ENCODE measurements around the gene CDH1.

CDH1 gene

DNA sequence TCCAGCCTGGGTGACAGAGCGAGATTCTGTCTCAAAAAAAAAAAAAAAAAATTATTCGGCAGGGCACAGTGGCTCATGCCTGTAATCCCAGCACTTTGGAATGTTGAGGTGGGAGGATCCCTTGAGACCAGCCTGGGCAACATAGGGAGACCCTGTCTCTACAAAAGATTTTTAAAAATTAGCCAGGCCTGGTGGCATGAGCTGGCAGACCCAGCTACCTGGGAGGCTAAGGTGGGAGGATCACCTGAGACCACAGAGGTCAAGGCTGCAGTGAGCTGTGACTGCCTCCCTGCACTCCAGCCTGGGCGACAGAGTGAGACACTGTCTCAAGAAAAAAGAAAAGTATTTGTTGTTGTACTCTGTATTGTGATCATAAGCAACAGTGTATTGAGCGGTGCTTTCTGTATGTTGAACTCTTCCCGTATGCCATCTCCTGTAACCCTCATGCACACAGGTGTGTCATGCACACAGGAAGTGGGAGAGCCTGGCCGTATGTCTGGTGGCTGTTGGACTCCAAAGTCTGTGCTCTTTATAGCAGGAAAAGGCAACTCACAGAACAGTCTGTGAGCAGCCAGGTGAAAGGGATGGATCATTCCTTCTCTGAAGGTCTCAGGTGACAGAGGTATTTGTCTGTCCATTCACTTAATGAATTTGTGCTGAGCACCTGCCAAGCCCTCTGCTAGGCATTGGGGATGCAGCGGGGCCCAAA lies 17.1 kb downstream of the CDH1 start:
- no peak for DNase-seq
- in situ Hi-C loops (cut with MboI; ENCODE audit: low pct_unique_long_range_greater_than_20kb, low sequenced_read_pairs), result no loop called here

DNA sequence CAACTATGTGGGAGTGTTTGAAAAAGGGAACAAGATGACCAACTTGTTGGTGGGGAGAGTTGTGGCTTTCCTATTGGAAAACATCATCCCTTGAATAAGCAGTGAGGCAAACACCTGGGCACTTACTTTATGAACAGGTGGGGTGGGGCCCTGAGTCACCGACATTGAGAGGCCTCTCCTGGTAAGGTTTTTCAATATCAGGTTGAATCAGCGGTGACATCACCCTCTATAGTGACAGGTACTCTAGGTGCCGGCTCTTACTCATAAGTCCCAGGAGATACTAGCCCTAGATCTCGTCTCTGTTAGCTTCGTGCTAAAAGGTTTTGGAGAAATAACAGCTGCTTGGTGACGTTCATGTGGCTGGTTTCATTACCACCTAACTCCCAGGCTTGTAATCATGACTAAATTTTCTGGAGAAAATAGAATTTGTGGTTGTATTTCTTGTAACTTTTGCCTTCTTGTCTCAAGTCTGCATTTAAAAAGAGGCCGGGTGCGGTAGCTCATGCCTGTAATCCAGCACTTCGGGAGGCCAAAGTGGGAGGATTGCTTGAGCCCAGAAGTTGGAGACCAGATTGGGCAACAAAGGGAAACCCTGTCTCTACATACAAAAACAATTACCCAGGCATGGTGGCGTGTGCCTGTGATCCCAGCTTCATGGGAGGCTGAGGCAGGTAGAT lies 19.3 kb downstream of the CDH1 start:
- no peak for DNase-seq
- in situ Hi-C loops (cut with MboI; ENCODE audit: low pct_unique_long_range_greater_than_20kb, low sequenced_read_pairs), result no loop called here

DNA sequence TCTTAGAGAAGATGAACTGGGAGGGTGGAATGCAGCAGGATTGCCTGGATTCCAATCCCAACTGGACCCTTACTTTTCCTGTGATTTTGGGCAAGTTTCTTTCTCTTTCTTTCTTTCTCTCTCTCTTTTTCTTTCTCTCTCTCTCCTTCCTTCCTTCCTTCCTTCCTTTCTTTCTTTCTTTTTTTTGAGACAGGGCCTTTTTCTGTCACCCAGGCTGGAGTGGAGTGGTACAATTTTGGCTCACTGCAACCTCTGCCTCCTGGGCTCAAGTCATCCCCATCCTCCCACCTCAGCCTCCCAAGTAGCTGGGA lies 20.5 kb downstream of the CDH1 start:
- DNase-seq, result no peak
- in situ Hi-C loops (cut with MboI; ENCODE audit: low pct_unique_long_range_greater_than_20kb, low sequenced_read_pairs), result no loop called here

DNA sequence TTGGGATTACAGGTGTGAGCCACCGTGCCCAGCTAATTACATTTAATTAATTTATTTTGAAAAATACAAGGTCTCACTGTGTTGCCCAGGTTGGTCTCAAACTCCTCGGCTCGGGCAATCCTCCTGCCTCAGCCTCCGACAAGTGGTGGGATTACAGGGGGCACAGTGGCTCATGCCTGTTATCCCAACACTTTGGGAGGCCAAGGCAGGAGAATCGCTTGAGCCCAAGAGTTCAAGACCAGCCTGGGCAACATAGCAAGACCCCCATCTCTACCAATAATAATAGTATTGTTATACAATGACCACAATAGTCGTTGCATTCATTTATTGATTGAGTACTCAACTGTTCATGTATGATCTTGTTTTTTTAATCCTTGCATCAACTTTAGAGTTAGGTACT lies 22.0 kb downstream of the CDH1 start:
- no peak for DNase-seq
- in situ Hi-C loops (cut with MboI; ENCODE audit: low pct_unique_long_range_greater_than_20kb, low sequenced_read_pairs), result no loop called here

DNA sequence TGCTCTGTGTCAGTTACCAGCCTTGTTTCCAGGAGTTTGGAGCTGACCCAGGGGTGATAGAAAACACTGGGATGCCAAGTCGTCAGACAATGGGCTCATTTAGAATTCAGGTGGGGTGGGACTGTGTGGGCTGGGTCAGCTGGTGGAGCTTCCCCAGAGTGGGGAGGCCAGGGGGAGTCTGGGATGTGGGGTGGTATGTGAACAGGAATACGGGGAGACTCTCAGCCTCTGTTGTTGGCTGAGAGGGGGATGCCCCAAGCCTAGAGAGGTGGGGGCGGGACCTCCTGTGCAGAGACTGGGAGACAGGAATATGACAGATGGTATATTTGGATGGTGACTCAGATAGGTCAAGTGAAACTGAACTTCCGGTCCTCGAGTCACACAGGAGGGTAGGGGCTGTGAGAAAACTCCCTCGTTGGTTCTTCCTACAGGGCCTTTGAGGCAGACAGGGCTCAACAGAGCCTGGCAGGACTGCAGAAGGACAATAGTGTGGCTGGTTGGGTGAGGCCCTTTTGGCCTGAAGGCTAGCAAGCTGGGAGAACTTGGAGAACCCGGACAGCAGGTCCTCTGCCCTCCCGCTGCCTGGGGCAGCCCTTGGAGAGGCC lies 23.7 kb downstream of the CDH1 start:
- in situ Hi-C loops (cut with MboI; ENCODE audit: low pct_unique_long_range_greater_than_20kb, low sequenced_read_pairs), result no loop called here
- DNase-seq, result no peak

DNA sequence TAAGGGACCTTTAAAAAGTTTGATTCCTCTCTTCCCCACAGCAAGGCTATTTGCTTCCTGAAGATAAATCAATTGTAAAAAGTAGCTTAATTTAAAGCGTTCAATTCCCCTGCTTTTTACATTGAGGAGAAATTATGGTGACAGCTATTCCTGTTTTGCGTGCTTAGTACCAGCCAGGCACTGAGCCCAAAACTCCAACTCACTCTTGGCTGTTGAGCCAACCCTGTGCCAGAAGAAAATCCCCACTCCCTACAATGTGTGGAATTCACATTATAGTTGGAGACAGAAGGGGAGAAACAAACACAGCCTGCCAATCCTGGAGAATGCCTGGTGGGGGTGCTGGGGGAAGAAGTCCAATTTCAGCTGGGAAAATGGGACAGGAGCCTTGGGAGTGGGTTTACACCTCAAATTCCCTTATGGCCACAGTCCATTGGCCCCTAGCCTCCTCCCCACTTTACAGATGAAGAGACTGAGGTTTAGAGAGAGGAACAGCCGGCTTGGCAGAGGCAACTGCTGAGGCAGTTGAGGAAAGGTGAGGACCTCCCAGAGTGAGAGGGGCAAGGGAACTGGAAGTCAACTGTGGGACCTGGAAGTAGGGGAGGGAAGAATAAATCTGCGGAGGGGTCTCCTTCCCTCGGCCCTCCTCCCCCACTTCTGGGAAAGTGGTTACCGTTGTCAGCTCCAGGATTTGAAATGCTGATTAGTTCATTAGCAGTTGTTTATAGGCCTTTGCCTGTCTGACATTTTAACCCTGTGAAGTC lies 26.1 kb downstream of the CDH1 start:
- in situ Hi-C loops (cut with MboI; ENCODE audit: low pct_unique_long_range_greater_than_20kb, low sequenced_read_pairs), result no loop called here
- DNase-seq, result no peak

DNA sequence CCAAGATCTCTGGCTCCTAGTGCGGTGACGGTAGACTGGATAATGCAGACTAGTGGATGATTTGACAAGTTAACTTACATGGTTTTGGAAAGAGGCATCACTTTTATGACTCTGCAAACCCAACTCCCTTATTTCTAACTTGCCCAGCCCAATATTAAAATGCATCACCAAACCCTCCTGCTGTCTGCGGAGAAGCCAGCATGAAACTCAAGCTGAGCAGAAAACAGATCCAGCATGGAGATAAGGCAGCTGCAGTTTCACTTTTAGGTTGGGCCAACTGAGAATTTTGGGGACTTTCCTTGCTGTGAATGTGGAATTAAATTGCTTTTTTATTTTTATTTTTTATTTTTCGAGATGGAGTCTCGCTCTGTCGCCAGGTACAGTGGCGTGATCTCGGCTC lies 27.8 kb downstream of the CDH1 start:
- in situ Hi-C loops (cut with MboI; ENCODE audit: low pct_unique_long_range_greater_than_20kb, low sequenced_read_pairs), result no loop called here
- no peak for DNase-seq

DNA sequence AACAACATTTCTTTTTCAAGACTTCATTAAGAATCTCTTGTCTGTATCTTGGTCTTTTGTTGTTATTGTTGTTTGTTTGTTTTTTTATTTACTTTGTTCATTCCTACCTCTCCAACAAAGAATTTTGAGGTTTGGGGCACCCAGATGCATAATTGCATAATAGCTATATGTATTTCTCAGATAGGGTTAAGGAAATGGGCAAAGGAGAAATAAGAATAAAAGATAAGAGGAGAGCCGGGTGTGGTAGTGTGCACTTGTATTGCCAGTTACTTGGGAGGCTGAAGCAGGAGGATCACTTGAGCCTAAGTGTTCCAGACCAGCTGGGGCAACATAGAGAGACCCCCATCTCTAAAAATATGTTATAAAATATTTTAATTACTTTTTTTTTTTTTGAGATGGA lies 30.5 kb downstream of the CDH1 start:
- in situ Hi-C loops (cut with MboI; ENCODE audit: low pct_unique_long_range_greater_than_20kb, low sequenced_read_pairs), result no loop called here
- DNase-seq, result no peak

DNA sequence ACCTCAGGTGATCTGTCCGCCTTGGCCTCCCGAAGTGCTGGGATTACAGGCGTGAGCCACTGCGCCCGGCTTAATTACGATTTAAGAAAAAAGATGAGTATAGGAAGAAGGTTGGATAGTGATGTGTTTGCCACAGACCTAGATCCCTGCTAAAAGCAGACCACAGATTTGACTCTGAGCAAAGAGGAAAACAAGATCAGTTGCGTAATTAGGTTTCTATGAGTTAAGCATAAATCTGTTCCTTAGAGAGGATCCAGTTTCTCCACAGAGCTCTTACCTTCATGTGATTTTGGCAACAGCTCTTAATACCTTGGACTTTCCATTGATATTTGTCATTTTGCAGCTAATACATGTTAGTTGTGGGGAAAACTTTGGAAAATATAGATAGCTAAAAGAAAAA lies 31.1 kb downstream of the CDH1 start:
- DNase-seq, result no peak
- in situ Hi-C loops (cut with MboI; ENCODE audit: low pct_unique_long_range_greater_than_20kb, low sequenced_read_pairs), result no loop called here

DNA sequence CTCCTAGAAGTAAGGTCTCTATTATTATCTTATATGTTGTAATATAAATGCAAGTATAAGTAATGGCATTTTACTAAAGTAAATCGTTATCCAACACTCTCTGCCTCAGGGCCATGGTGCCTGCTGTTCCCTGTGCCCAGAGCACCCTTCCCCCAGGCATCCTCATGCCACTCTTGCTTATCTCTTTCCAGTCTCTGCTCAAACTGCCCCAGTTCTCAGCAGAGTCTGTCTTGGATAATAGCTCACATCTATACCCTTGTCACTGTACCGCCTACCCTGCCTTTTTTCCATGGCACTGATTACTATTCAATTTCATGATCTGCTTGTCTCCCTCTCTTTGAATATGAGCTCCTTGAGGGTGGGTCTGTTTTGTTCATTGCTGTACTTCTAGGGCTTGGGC lies 31.7 kb downstream of the CDH1 start:
- DNase-seq, result no peak
- in situ Hi-C loops (cut with MboI; ENCODE audit: low pct_unique_long_range_greater_than_20kb, low sequenced_read_pairs), result no loop called here

DNA sequence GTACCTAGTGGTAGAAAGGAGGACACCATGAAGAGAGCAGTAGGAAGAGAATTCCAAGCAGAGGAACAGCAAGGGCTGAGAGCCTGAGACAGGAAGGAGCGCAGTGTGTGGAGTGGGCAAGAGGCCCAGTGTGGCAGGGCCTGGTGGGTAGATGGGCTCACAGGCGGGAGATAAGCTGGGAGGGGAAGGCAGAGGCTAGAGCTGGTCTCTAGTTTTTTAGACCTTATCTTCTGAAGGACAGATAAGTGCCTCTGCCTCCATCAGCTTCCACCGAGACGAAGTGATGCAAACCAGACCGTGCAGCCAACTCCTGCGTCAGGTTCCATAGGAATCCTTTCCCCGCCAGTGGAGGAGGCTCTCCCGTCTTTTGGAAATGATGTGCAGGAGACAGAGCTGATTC lies 33.6 kb downstream of the CDH1 start:
- no peak for DNase-seq
- in situ Hi-C loops (cut with MboI; ENCODE audit: low pct_unique_long_range_greater_than_20kb, low sequenced_read_pairs), result no loop called here

DNA sequence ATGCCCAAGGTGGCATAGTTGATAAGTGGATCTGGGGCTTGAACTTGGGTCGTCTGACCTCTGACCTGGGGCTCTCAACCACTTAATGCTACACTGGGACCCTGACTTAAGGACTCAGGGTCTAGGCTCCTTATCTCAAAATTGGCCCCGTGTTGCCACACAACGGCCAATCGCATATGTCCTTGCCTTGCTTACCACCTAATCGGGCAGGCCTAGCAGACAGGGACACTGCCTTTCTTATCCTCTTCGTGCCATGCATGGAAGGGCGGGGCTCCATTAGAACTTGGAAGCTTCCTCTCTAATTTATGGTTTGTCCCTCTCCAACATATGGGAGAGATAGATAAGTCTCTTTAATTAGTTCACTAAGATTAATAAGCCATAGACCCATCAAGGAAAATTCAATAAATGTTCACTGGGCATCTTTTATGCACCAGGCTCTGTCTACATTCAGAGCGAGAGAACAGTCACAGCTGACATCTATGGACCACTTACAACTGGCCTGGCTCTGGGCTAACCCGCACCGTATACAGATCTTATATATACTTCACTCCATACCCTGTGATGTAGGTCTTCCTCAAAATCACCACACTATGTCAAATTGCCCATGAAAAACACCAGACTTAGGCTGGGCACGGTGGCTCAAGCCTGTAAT lies 35.1 kb downstream of the CDH1 start:
- no peak for DNase-seq
- in situ Hi-C loops (cut with MboI; ENCODE audit: low pct_unique_long_range_greater_than_20kb, low sequenced_read_pairs), result no loop called here

DNA sequence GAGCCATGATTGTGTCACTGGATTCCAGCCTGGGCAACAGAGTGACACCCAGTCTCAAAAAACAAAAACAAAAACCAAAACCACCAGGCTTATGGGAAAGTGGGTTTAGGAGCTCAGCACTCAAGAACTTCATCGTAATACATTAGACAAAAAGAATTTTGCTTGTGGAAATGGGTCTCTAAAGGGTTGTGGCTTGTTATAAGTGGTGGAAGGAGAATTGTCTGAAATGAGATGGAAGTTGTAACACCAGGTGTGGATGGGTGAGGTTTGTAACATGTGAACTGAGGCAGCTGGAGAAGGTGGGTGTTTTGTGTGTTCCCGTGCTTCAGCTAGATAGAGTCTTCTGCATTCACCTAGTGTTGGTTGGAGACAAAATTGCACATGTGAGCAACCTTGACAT lies 35.8 kb downstream of the CDH1 start:
- no peak for DNase-seq
- in situ Hi-C loops (cut with MboI; ENCODE audit: low pct_unique_long_range_greater_than_20kb, low sequenced_read_pairs), result no loop called here

DNA sequence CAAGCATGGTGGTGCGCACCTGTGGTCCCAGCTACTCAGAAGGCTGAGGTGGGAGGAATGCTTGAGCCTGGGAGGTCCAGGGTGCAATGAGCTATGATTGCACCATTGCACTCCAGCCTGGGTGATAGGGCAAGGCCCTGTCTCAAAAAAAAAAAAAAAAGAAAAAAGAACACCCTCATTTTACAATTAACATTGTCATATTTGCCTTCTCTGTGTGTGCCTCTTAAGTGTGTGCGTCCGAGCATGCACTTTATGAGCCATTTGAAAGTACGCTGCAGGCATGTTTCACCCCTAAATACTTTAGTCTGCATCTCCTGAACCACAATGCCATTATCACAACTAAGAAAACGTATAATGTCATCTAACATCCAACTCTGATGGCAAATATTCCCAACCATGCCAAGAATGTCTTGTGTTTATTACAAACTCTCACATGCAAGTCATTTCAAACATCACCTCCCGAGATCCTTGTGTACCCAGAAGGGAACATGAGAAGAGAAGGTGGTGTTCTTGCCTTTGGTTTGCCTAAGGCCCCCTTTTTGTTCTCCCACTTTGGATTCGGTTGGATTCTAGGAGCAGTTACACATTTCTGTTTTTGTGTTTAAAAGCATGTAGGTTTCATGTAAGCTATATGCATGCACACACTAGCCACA lies 38.0 kb downstream of the CDH1 start:
- no peak for DNase-seq
- in situ Hi-C loops (cut with MboI; ENCODE audit: low pct_unique_long_range_greater_than_20kb, low sequenced_read_pairs), result no loop called here

DNA sequence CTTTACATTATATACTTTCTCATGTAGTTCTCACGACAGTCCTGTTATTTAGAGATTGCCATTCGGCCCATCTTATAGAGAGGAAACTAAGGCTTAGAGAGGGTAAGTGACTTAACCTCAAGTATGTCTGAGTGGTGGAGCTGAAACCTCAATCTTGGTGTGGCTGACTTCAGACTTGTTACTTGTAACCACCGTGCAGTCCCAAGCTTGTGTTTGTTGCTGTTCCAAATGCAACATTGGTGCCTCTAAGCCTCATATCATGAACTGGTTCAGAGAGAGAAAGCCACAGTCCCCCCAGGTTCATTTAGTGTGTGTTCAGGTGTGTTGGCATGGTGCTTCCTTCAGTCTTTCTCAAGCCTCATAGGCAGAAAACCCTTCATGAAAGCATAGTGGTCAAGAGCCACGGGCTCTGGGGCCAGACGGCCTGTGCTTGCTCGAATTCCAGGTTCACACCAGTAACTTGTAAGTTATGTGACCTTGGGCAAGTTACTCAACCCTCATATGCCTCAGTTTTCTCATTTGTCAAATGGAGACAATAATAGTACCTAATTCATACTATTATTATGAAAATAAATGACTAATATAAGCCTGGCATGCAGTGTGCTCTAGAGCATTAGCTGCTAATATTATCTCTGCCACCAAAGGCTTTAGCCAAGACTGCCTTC lies 39.9 kb downstream of the CDH1 start:
- no peak for DNase-seq
- in situ Hi-C loops (cut with MboI; ENCODE audit: low pct_unique_long_range_greater_than_20kb, low sequenced_read_pairs), result no loop called here

DNA sequence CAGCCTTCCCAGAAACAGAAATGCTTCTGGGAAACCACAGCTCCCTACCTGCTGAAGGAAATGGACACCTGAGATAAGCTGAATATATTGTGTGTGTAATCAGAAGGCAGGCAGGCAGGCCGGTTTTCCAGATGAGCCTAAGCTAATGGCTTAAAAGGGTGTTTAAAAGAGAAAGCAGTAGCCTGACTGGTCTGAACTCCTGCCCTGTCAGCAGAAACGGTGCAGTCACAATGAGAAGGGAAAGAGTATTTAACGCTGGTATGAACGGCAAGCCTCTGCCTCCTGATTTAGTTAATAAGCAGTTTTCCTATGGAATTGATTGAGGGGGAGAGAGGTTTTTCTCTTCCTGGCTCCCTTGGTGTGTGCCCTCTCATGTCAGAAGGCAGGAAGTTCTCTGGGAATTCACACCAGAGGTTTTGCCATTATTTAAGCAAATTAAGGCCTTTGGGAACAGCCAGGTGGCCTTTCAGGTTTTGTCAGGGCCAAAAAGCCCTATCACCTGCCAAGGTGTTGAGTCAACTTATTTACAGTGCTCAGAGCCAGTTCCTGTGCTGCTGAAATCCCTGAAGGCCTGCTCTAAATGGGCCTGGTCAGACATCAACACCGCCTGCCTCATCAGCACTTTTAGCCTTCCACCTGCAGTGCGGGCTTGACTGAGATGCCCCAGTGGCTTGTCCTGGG lies 41.6 kb downstream of the CDH1 start:
- in situ Hi-C loops (cut with MboI; ENCODE audit: low pct_unique_long_range_greater_than_20kb, low sequenced_read_pairs), result no loop called here

DNA sequence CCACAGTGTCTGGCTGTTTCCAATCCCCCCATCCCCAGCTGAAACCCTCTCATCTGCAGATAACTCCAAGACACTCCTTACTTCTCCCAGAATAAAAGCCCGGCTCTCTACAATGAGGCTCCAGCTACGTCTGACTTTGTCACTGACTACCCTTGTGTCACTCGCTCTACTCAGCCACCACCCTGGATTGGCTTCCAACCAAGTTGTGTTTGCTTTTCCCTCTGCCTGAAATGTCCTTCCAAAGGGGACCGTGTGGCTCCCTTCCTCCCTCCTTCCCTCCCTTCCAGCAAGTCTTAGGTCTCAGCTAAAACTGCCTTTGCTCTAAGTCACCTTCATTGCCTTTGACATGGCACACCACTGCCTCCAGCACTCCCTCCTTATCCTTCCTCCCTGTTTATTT lies 42.8 kb downstream of the CDH1 start:
- in situ Hi-C loops (cut with MboI; ENCODE audit: low pct_unique_long_range_greater_than_20kb, low sequenced_read_pairs), result no loop called here
- no peak for DNase-seq

More for the DNA sequence above, 41.6 kb downstream of the CDH1 start:
- DNase-seq, result no peak

DNA sequence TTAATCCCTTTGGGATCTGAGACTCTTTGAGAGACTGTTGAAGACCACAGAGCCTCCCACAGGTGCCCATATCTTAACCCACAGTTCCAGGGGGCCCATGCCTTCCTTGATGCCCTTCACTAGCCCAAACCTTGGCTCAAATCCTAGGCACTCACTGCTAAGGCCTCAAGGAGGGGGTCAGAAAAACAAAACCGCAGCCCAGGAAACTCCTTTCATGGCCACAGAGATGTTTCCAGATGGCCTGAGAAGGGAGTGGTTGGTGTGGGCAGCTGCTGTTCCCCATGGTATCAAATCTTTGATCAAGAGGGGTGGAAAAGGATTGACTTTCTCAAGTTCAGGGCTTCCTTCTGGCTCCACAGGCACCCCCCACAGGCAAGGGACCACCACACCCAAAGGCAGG lies 44.7 kb downstream of the CDH1 start:
- no peak for DNase-seq
- in situ Hi-C loops (cut with MboI; ENCODE audit: low pct_unique_long_range_greater_than_20kb, low sequenced_read_pairs), result no loop called here
